Measurements from ENCODE around the gene TEAD4.

GRCh38 chr12:2977776-2978175, 18.6 kb downstream of the TEAD4 start:
- TF ChIP-seq CTCF (IDR thresholded peaks at IDR 0.05) (no peak), EZH2phosphoT487 (IDR thresholded peaks at IDR 0.05) (no peak), EZH2 (IDR thresholded peaks at IDR 0.05) (no peak)

Measured in neural progenitor cell (in vitro differentiated cells).